WTC11 (cell line): ENCODE measurements around the gene NTN3. TPM values are rescaled to one million over a fixed set of nuclear protein-coding genes. Genes with fewer than 3 reads are reported as not detected.
A peak's percentile ranks its signal among the peaks of the same experiment; 100 is the strongest.

Experiments used
- ATAC-seq: fragments of 200-7000 bp; cut with Tn5 transposase; 2 replicates; pipeline ENCODE4 v1.10.0; 2021; ENCODE audit warnings: mild to moderate bottlenecking, moderate library complexity
- CTCF ChIA-PET: fragments of 300-600 bp; sonication (Branson Sonifier 250); formaldehyde crosslinking; loops from one replicate; lab custom pipeline; 2021; ENCODE audit warnings: antibody characterized with exemption; lab: Charles Lee
- POLR2A ChIA-PET: fragments of 350-600 bp; sonication (Branson Sonifier 250); formaldehyde crosslinking; loops from one replicate; lab custom pipeline; 2021; ENCODE audit warnings: antibody characterized with exemption; lab: Charles Lee
- DNase-seq: peaks from one replicate; pipeline ENCODE4 v3.0.0; 2021; ENCODE audit warnings: low spot score
- H3K27ac Mint-ChIP-seq: 2 replicates; pipeline ENCODE4 v1.8.0; 2021; ENCODE audit warnings: mixed read lengths
- H3K27me3 Mint-ChIP-seq: 2 replicates; pipeline ENCODE4 v1.8.0; 2021; ENCODE audit warnings: low read depth, mild to moderate bottlenecking, moderate library complexity, mixed read lengths
- H3K36me3 Mint-ChIP-seq: 2 replicates; pipeline ENCODE4 v1.8.0; 2021; ENCODE audit warnings: mixed read lengths
- H3K4me1 Mint-ChIP-seq: 2 replicates; pipeline ENCODE4 v1.8.0; 2022; ENCODE audit warnings: mixed read lengths
- H3K4me3 Mint-ChIP-seq: 2 replicates; pipeline ENCODE4 v1.8.0; 2021; ENCODE audit warnings: mild to moderate bottlenecking, moderate library complexity, mixed read lengths
- H3K9me3 Mint-ChIP-seq: 2 replicates; pipeline ENCODE4 v1.8.0; 2021; ENCODE audit warnings: mixed read lengths
- CREB1 ChIP-seq: sonication (generic); formaldehyde crosslinking; IDR thresholded peaks from 2 replicates; pipeline ENCODE4 v1.8.0; 2023; ENCODE audit warnings: mild to moderate bottlenecking, missing genetic modification reagents
- FOXJ3 ChIP-seq: sonication (generic); formaldehyde crosslinking; IDR thresholded peaks from 2 replicates; pipeline ENCODE4 v1.9.0; 2021; ENCODE audit warnings: missing genetic modification reagents, mild to moderate bottlenecking, borderline replicate concordance
- FOXK1 ChIP-seq: sonication (generic); formaldehyde crosslinking; IDR thresholded peaks from 2 replicates; pipeline ENCODE4 v1.8.0; 2022; ENCODE audit warnings: mild to moderate bottlenecking, moderate library complexity, missing genetic modification reagents
- NFATC4 ChIP-seq: fragments of 250-450 bp; sonication (Bioruptor Pico); IDR thresholded peaks from 2 replicates; pipeline ENCODE4 v1.9.0; 2021; ENCODE audit warnings: mild to moderate bottlenecking
- NR3C1 ChIP-seq: sonication (generic); formaldehyde crosslinking; conservative IDR thresholded peaks from 2 replicates; pipeline ENCODE4 v1.8.1; 2023; ENCODE audit warnings: low read depth, mild to moderate bottlenecking, missing genetic modification reagents
- OVOL2 ChIP-seq: fragments of 250-450 bp; sonication (Bioruptor Pico); IDR thresholded peaks from 2 replicates; pipeline ENCODE4 v1.9.0; 2021; ENCODE audit warnings: mild to moderate bottlenecking, borderline replicate concordance
- SMAD4 ChIP-seq: sonication (generic); formaldehyde crosslinking; IDR thresholded peaks from 2 replicates; pipeline ENCODE4 v1.8.0; 2022; ENCODE audit warnings: mild to moderate bottlenecking, missing genetic modification reagents
- SOX15 ChIP-seq: fragments of 250-450 bp; sonication (Bioruptor Pico); IDR thresholded peaks from 2 replicates; pipeline ENCODE4 v1.9.0; 2021; ENCODE audit warnings: mild to moderate bottlenecking
- SP1 ChIP-seq: sonication (generic); formaldehyde crosslinking; conservative IDR thresholded peaks from 2 replicates; pipeline ENCODE4 v1.8.1; 2022; ENCODE audit warnings: missing genetic modification reagents
- ZNF138 ChIP-seq: sonication (generic); formaldehyde crosslinking; conservative IDR thresholded peaks from 2 replicates; pipeline ENCODE4 v1.8.1; 2022; ENCODE audit warnings: mild to moderate bottlenecking, moderate library complexity, missing genetic modification reagents
- ZNF317 ChIP-seq: sonication (generic); formaldehyde crosslinking; IDR thresholded peaks from 2 replicates; pipeline ENCODE4 v1.8.1; 2023; ENCODE audit warnings: low read depth, mild to moderate bottlenecking, moderate library complexity, missing genetic modification reagents, borderline replicate concordance
- ZNF423 ChIP-seq: fragments of 250-450 bp; sonication (Bioruptor Pico); IDR thresholded peaks from 2 replicates; pipeline ENCODE4 v2.1.2; 2022; ENCODE audit warnings: mild to moderate bottlenecking, moderate library complexity
- ZNF671 ChIP-seq: fragments of 250-450 bp; sonication (Bioruptor Pico); IDR thresholded peaks from 2 replicates; pipeline ENCODE4 v1.8.0; 2021; ENCODE audit warnings: mild to moderate bottlenecking
- total RNA-seq: library from RNA; stranded (reverse); gene quantifications from 3 replicates; pipeline ENCODE4 v1.2.3, GENCODE V29; 2021
- TF ChIP-seq, protein P1 (sequence below): fragments of 250-450 bp; sonication (Bioruptor Pico); IDR thresholded peaks from 2 replicates; pipeline ENCODE4 v1.9.0; 2021; ENCODE audit warnings: mild to moderate bottlenecking
- TF ChIP-seq, protein P2 (sequence below): fragments of 250-450 bp; sonication (Bioruptor Pico); IDR thresholded peaks from 2 replicates; pipeline ENCODE4 v1.9.0; 2021; ENCODE audit warnings: mild to moderate bottlenecking, borderline replicate concordance
- TF ChIP-seq, protein P3 (sequence below): sonication (generic); formaldehyde crosslinking; IDR thresholded peaks from 2 replicates; pipeline ENCODE4 v1.8.1; 2022; ENCODE audit warnings: mild to moderate bottlenecking, moderate library complexity, missing genetic modification reagents
- TF ChIP-seq, protein P4 (sequence below): sonication (generic); formaldehyde crosslinking; IDR thresholded peaks from 2 replicates; pipeline ENCODE4 v1.8.1; 2023; ENCODE audit warnings: mild to moderate bottlenecking, missing genetic modification reagents, moderate library complexity
- TF ChIP-seq, protein P5 (sequence below): sonication (generic); formaldehyde crosslinking; IDR thresholded peaks from 2 replicates; pipeline ENCODE4 v1.8.1; 2022; ENCODE audit warnings: missing genetic modification reagents, borderline replicate concordance
- TF ChIP-seq, protein P6 (sequence below): fragments of 250-450 bp; sonication (Bioruptor Pico); IDR thresholded peaks from 2 replicates; pipeline ENCODE4 v1.9.0; 2021; ENCODE audit warnings: moderate library complexity, mild to moderate bottlenecking, inconsistent platforms, borderline replicate concordance
- TF ChIP-seq, protein P7 (sequence below): sonication (generic); formaldehyde crosslinking; IDR thresholded peaks from 2 replicates; pipeline ENCODE4 v1.8.0; 2023; ENCODE audit warnings: mild to moderate bottlenecking, missing genetic modification reagents

The NTN3 gene
- total RNA-seq, 1 experiment from 2014 or later: 0.92 TPM

DNA sequence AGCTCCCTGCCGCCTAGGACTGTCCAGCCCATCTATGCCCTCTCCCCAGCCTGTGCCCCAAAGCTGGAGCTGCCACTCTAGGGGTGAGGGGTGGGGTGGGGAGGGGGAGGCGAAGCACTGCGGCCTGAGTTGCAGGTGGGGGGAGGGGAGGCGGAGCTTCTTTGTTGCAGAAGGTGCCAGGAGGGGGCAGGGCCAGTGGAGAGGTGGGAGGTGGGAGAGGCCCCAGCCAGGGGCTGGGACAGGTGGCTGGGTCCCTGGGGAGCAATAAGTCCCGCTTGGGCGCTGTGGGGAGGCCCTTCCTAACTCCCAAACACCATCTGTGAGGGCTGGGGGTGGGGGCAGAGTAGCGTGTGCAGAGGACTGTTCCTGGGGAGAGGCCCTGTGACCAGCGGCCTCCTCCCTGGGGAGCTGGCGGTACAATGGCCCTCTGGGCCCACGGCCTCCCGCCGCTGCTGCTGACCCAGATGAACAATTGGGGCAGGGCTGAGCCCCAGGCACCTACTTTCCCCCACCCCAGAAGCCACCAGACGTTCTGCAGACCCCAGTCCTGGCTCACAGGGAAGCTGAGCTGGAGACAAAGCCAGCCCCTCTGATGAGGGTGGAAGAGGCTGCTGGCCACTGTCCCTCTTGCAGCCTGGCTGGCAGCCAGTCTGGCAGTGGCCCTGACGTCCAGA, 2.2 kb upstream of the NTN3 start:
- H3K4me3 Mint-ChIP-seq: peak overlapping the region; percentile 59
- CTCF ChIA-PET: interaction anchor here (0.5 to 5.9 kb wide), 7 partner anchors 9 to 589 kb away, joined by 3 to 53 read pairs (median 3); partner anchors contain the start of genes DNASE1L2, ECI1 and TEDC2
- peak; percentile 30 for DNase-seq

DNA sequence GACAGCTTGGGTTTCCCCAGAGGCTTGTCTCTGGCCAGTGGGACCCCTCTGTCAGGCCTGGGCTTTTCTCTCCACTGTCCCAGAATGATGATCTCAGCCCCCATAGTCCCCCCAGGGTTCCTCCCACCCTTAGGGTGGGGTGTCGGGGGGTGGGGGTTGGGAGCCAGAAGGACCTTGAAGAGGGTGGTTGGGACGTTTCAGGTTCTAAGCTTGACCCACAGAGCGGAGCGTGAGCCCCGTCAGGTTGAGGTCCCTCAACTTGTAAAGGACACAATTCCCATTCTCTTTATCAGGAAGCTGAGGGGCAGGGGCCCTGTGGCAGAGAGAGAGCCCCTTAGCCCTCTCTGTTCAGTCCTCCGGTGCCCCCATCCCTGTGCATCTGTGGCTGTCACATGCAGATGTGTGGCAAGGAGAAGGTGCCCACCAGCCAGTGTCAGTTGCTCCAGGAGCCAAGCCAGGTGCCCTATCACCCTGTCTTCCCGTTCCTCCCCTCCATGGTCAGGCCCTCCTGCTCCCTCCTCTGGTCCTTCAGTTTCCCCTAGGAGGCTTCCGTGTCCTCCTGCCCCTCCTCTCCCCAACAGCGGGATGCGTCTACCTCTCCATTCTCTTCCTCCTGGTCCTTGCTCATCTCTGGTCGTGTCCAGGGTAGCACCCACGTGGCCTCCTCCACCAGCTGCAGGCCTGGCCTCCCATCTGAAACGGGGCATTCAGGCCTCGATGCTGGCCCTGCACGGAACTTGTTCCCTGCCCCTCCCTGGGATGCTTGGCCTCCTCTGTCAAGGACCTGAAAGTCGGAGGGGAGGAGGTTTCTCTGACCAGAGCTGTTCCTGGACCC, 1.5 kb upstream of the NTN3 start:
- POLR2A ChIA-PET: interaction anchor here (1.3 to 3.3 kb wide), 2 partner anchors 10 to 14 kb away, joined by 3 to 15 read pairs; partner anchors contain the start of gene TEDC2
- no peaks in the 10 kb centered on the region for H3K9me3 Mint-ChIP-seq
- TF ChIP-seq, protein P1, sequence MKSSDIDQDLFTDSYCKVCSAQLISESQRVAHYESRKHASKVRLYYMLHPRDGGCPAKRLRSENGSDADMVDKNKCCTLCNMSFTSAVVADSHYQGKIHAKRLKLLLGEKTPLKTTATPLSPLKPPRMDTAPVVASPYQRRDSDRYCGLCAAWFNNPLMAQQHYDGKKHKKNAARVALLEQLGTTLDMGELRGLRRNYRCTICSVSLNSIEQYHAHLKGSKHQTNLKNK (CRISPR knock-in tag): no peak
- no peak for TF ChIP-seq CREB1
- no peak for TF ChIP-seq ZNF423 (CRISPR knock-in tag)
- TF ChIP-seq SOX15 (CRISPR knock-in tag): no peak
- no peak for TF ChIP-seq ZNF138
- no peak for TF ChIP-seq ZNF317 (CRISPR knock-in tag)
- TF ChIP-seq, protein P2, sequence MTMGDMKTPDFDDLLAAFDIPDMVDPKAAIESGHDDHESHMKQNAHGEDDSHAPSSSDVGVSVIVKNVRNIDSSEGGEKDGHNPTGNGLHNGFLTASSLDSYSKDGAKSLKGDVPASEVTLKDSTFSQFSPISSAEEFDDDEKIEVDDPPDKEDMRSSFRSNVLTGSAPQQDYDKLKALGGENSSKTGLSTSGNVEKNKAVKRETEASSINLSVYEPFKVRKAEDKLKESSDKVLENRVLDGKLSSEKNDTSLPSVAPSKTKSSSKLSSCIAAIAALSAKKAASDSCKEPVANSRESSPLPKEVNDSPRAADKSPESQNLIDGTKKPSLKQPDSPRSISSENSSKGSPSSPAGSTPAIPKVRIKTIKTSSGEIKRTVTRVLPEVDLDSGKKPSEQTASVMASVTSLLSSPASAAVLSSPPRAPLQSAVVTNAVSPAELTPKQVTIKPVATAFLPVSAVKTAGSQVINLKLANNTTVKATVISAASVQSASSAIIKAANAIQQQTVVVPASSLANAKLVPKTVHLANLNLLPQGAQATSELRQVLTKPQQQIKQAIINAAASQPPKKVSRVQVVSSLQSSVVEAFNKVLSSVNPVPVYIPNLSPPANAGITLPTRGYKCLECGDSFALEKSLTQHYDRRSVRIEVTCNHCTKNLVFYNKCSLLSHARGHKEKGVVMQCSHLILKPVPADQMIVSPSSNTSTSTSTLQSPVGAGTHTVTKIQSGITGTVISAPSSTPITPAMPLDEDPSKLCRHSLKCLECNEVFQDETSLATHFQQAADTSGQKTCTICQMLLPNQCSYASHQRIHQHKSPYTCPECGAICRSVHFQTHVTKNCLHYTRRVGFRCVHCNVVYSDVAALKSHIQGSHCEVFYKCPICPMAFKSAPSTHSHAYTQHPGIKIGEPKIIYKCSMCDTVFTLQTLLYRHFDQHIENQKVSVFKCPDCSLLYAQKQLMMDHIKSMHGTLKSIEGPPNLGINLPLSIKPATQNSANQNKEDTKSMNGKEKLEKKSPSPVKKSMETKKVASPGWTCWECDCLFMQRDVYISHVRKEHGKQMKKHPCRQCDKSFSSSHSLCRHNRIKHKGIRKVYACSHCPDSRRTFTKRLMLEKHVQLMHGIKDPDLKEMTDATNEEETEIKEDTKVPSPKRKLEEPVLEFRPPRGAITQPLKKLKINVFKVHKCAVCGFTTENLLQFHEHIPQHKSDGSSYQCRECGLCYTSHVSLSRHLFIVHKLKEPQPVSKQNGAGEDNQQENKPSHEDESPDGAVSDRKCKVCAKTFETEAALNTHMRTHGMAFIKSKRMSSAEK: no peak
- TF ChIP-seq, protein P3, sequence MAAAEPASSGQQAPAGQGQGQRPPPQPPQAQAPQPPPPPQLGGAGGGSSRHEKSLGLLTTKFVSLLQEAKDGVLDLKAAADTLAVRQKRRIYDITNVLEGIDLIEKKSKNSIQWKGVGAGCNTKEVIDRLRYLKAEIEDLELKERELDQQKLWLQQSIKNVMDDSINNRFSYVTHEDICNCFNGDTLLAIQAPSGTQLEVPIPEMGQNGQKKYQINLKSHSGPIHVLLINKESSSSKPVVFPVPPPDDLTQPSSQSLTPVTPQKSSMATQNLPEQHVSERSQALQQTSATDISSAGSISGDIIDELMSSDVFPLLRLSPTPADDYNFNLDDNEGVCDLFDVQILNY (CRISPR knock-in tag): no peak
- no peak for TF ChIP-seq NFATC4 (CRISPR knock-in tag)
- TF ChIP-seq, protein P4, sequence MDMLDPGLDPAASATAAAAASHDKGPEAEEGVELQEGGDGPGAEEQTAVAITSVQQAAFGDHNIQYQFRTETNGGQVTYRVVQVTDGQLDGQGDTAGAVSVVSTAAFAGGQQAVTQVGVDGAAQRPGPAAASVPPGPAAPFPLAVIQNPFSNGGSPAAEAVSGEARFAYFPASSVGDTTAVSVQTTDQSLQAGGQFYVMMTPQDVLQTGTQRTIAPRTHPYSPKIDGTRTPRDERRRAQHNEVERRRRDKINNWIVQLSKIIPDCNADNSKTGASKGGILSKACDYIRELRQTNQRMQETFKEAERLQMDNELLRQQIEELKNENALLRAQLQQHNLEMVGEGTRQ (CRISPR knock-in tag): no peak
- TF ChIP-seq, protein P5, sequence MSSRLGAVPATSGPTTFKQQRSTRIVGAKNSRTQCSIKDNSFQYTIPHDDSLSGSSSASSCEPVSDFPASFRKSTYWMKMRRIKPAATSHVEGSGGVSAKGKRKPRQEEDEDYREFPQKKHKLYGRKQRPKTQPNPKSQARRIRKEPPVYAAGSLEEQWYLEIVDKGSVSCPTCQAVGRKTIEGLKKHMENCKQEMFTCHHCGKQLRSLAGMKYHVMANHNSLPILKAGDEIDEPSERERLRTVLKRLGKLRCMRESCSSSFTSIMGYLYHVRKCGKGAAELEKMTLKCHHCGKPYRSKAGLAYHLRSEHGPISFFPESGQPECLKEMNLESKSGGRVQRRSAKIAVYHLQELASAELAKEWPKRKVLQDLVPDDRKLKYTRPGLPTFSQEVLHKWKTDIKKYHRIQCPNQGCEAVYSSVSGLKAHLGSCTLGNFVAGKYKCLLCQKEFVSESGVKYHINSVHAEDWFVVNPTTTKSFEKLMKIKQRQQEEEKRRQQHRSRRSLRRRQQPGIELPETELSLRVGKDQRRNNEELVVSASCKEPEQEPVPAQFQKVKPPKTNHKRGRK: no peak
- TF ChIP-seq NR3C1 (CRISPR knock-in tag): no peak
- TF ChIP-seq FOXJ3 (CRISPR knock-in tag): no peak
- no peak for TF ChIP-seq OVOL2 (CRISPR knock-in tag)
- no peak for TF ChIP-seq SMAD4
- TF ChIP-seq, all 79 proteins: peak for 0
- no peak overlapping the region for H3K27ac Mint-ChIP-seq
- H3K4me1 Mint-ChIP-seq: peaks cover 19% of the 10 kb centered on the region
- CTCF ChIA-PET: interaction anchor here (0.6 to 5.9 kb wide), 8 partner anchors 10 to 466 kb away, joined by 3 to 53 read pairs (median 4); partner anchors contain the start of genes ECI1 and TEDC2
- H3K4me3 Mint-ChIP-seq: peak overlapping the region; percentile 27
- ATAC-seq (no peak), DNase-seq (no peak)
- no peaks in the 10 kb centered on the region for H3K36me3 Mint-ChIP-seq
- H3K27me3 Mint-ChIP-seq: peaks cover 38% of the 10 kb centered on the region

More for the DNA sequence above, 2.2 kb upstream of the NTN3 start:
- H3K27me3 Mint-ChIP-seq: peaks cover 38% of the 10 kb centered on the region
- POLR2A ChIA-PET: interaction anchor here (0.6 to 3.3 kb wide), 5 partner anchors 9 to 51 kb away, joined by 3 to 15 read pairs (median 4); partner anchors contain the start of genes AMDHD2 and TEDC2
- peak; percentile 4 for ATAC-seq
- H3K9me3 Mint-ChIP-seq: no peaks in the 10 kb centered on the region
- no peaks in the 10 kb centered on the region for H3K36me3 Mint-ChIP-seq
- H3K27ac Mint-ChIP-seq: no peak overlapping the region
- peaks cover 19% of the 10 kb centered on the region for H3K4me1 Mint-ChIP-seq
- TF ChIP-seq ZNF138 (no peak), FOXK1 (CRISPR knock-in tag) (no peak), ZNF423 (CRISPR knock-in tag) (peak; percentile 77), SP1 (CRISPR knock-in tag) (0 out of 2 replicates have a peak, but pooled peaks have one; percentile 13), ZNF671 (CRISPR knock-in tag) (no peak)
- TF ChIP-seq, protein P6, sequence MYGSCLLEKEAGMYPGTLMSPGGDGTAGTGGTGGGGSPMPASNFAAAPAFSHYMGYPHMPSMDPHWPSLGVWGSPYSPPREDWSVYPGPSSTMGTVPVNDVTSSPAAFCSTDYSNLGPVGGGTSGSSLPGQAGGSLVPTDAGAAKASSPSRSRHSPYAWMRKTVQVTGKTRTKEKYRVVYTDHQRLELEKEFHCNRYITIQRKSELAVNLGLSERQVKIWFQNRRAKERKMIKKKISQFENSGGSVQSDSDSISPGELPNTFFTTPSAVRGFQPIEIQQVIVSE (CRISPR knock-in tag): no peak
- TF ChIP-seq, protein P7, sequence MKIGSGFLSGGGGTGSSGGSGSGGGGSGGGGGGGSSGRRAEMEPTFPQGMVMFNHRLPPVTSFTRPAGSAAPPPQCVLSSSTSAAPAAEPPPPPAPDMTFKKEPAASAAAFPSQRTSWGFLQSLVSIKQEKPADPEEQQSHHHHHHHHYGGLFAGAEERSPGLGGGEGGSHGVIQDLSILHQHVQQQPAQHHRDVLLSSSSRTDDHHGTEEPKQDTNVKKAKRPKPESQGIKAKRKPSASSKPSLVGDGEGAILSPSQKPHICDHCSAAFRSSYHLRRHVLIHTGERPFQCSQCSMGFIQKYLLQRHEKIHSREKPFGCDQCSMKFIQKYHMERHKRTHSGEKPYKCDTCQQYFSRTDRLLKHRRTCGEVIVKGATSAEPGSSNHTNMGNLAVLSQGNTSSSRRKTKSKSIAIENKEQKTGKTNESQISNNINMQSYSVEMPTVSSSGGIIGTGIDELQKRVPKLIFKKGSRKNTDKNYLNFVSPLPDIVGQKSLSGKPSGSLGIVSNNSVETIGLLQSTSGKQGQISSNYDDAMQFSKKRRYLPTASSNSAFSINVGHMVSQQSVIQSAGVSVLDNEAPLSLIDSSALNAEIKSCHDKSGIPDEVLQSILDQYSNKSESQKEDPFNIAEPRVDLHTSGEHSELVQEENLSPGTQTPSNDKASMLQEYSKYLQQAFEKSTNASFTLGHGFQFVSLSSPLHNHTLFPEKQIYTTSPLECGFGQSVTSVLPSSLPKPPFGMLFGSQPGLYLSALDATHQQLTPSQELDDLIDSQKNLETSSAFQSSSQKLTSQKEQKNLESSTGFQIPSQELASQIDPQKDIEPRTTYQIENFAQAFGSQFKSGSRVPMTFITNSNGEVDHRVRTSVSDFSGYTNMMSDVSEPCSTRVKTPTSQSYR: 0 out of 2 replicates have a peak, but pooled peaks have one; percentile 12
- TF ChIP-seq, all 79 proteins: peak for 3
